GM19099 (cell line): ENCODE measurements around the gene WNK2.

Source experiments
- POLR2A ChIP-seq: IDR thresholded peaks from 3 replicates; pipeline ENCODE4 v1.6.1; 2011; ENCODE audit warnings: low read depth; ENCODE audit not compliant: insufficient read length; ENCODE audit errors: extremely low read depth

Gene WNK2

DNA sequence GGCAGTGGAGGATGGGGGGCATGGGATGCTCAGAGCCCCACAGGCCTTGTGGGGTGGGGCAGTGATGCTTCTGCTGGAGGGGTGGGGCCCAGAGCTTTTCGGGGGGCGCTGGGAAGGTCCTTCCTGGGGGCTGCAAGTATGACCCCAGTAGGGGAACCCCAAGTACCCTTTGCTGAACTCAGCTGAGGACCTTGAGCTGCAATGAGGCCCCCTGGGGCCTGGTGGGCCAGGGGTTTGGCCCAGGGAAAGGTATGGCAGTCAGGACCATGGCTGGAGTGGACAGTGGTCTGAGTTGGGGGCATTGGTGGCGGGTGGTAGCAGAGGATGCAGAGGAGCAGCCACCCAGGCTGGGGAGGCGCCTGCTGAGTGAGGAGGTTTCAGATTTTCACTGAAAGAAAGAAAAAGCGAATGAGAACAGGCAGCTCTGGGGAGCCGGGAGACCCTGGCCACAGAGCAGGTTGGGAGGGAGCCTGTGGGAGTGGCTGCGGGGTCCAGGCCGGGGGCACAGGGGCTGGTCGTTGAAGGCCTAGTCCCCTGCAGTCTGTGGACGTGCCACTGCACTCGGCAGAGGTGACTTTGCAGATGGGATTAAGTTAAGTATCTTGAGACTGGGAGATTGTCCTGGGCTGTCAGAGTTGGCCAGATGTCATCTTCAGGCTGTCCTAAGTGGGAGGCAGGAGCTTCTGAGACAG lies 19.2 kb downstream of the WNK2 start:
- TF ChIP-seq POLR2A, result no peak

- TF ChIP-seq POLR2A, result no peak
These were observed 20.0 kb downstream of the WNK2 start for GRCh38 chr9:93203718-93204469.

DNA sequence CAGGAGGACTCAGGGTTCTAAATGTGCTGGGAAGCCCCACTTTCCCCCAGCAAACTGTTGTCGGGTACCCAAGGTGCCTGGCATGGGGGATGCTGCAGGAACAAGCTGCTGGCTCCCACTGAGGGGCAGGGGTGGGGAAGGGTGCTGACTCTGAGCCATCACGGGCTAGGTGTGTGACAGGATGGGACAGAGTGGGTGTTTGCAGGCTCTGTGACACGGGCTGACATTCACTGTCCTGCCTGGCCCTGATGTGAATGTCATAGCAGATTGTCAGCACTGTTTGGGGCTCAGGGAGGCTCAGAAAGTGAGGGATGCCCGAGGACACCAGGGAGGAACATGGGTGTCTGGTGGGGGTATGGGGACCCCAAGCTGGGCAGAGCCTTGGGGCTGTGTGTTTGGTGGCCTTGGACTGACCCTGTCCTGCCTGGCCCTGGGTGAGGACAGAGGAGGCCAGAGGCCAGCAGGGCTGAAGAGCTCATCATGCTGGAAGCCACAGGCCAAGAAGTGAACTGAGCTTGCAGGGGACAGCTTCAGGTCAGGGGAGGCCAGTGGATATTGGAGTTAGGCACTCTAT lies 20.6 kb downstream of the WNK2 start:
- TF ChIP-seq POLR2A, result no peak

- no peak for TF ChIP-seq POLR2A
These were observed 21.3 kb downstream of the WNK2 start for GRCh38 chr9:93205045-93205768.

- no peak for TF ChIP-seq POLR2A
These were observed 22.1 kb downstream of the WNK2 start for GRCh38 chr9:93205896-93206575.

DNA sequence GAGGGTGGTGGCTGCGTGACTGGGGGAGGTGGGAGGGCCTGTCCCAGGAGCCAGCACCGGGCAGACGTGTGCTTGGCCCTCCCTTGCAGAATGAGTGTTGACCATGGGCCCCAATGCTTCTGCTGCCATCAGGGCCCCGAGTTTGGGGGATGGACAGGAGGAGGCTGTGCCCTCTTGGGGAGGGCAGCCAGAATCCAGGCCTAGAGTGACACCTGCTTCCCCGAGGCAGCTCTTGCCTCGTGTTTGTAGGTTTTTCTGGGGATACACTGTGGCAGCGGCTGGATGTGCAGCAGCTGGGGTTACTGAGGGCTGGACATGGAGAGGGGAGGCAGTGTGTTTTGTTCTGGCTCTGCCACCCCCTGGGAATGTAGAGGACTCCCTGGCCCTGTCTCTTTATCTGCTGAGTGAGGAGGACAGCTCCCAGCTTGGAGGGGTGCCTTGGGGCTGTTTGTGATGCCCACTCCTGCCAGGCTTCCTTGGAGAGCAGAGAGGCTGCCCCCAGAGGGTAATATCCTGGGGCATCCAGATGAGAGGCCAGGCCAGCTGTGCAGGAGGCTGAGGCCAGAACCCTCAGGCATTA lies 22.7 kb downstream of the WNK2 start:
- TF ChIP-seq POLR2A, result no peak

DNA sequence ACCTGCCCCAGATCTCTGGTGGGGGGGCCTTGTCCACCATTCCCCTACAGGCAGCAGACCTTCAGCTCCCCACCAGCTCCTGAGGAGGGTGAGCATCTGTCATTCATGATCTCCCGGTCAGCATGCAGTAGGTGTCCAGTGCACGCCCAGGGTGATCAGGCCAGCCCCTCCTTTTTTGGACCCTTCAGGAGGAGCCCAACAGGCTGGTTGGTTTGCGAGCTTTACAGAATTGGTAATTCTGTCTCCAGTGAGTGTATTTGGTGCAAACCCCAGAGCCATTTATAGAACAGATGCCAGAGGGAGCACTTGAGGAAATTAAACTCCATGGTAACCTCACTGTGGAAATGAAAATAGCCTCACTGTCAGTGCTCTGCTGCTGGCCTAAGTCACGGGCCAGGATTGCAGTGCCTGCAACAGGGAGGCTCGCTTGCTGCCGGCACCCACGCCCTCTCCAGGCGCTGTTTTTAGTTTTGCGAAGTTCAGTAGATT lies 23.4 kb downstream of the WNK2 start:
- no peak for TF ChIP-seq POLR2A

GRCh38 chr9:93207860-93208734 lies 24.2 kb downstream of the WNK2 start:
- no peak for TF ChIP-seq POLR2A

DNA sequence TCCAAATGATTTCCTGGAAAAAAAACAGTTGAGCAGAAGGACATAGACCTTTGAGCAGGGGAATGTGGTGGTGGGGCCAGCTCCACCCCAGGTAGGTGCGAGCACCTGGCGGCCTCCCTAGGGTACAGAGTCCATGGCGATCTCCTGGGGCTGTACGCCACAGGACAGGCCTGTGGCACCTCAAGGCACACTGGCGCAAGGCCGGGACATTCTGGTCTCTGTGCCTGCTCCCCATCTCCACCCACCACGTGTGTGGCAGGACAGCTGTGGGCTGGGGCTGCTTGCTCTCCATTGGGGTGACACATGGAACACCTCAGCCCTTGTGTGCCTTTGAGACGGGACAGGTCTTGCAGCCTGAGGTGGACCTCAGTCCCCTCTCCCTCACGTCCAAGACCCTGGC lies 25.2 kb downstream of the WNK2 start:
- TF ChIP-seq POLR2A, result no peak

DNA sequence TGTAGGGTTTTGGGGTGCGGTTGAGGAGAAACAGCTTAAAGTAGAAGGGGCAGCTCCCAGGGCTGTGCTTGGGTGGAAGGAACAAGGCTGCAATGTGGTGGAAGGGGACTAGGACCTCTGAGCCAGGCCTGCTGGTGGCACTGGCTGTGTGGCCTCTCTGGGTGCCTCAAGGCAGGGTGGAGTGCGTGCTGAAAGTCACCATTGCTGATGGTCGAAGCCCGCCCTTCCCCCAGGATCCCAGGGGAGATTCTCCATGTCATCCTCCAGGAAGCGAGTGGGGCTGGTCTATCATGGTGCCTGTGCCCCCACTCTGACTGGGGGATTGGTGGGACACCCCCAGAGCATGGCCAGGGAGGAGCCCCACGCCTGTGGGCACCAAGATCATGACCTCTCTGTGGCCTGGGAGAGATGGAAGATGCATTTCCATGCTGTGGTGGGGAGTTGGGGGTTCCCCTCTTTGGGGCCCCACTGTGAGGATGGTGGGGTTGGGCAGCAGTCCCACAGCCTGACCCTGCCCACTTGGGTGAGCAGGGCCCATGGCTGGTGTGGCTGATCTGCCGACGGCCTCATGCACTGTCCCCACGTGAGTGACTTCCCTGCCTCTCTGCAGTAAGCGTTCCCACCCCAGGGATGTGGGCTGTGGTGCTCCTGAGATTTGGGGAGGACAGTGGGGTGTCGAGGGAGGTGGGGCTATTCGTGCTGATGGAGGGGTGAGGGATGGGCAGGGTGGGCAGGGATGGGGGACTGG lies 25.8 kb downstream of the WNK2 start:
- TF ChIP-seq POLR2A, result no peak

DNA sequence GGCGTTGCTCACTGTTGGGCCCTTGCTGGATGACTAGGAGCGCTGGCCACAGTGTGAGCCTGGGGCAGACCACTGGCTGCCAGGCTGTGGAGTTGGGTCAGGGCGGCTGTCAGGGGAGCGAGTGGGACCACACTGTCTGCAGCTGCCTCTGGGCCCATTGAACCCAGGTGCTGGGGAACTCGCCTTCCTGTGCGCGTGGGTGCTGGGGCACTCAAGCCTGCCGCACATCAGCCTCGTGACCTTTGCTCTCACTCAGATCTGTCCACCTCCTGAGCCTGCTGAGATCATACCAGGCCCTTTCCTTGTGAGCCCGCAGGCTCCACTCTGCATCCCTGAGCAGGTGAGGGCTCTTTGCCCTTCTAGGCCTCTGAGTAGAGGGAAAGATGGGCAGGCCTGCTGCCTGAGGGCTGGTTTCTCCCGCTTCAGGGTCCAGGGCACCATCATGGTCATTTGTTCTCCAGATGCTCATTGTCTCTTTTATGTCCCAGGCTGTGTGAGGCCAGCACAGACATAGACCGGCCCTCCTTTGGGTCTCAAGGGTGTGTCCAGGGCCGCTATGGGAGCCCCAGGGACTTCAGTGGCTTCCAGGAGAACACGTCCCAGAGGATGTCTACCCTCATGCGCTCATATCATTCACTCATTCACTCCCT lies 26.5 kb downstream of the WNK2 start:
- no peak for TF ChIP-seq POLR2A

DNA sequence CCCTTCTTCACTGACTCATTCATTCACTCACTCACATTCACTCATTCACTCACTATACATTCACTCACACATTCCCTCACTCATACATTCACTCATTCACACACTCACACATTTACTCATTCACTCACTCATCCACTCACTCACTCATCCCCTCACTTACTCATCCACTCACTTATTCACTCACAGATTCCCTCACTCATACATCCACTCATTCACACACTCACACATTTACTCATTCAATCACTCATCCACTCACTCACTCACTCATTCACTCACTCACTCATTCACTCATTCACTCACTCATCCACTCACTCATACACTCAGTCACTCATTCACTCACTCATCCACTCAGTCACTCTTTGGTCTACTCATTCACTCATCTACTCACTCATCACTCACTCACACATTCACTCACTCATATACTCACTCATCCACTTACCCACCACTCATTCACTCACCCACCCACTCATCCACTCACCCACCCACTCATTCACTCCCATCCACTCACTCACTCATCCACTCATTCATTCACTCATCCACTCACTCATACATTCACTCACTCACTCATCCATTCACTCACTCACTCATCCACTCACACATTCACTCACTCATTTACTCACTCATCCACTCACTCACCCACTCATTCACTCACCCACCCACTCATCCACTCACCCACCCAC lies 27.2 kb downstream of the WNK2 start:
- TF ChIP-seq POLR2A, result no peak
